ENCODE results near the gene SEC14L2. TPM values are rescaled to one million over a fixed set of nuclear protein-coding genes. Genes with fewer than 3 reads are reported as not detected.
A peak's percentile ranks its signal among the peaks of the same experiment; 100 is the strongest.
"Not testable (repeated sequence)": the region's sequence is repeated elsewhere in the genome, so short reads cannot be mapped to it uniquely, and the experiment has no call there.

SEC14L2 gene
- polyA plus RNA-seq, 5 donors: 8.0 to 12.0 (median 10.7) TPM

DNA sequence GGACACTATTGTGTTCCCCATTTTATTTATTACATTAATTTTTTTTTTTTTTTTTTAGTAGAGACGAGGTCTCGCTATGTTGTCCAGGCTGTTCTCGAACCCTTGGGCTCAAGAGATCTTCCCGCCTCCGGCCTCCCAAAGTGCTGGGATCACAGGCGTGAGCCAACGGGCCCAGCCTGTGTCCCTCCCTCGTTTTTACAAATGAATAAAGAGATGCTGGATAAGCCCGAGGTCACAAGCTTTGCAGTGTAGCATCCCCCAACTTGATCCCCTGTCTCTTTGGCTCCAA lies 28.5 kb downstream of the SEC14L2 start:
- no peak for DNase-seq

GRCh38 chr22:30425616-30426387 lies 29.0 kb downstream of the SEC14L2 start, which contains the start of gene MTFP1:
Gene MTFP1 (plus strand): TSS chr22:30425768. CDS start chr22:30425880, 112 bp downstream.
- DNase-seq: peak; percentile 61 to 62

- DNase-seq: peak; percentile 55 to 59
Measured at GRCh38 chr22:30426388-30427353, 29.9 kb downstream of the SEC14L2 start.

DNA sequence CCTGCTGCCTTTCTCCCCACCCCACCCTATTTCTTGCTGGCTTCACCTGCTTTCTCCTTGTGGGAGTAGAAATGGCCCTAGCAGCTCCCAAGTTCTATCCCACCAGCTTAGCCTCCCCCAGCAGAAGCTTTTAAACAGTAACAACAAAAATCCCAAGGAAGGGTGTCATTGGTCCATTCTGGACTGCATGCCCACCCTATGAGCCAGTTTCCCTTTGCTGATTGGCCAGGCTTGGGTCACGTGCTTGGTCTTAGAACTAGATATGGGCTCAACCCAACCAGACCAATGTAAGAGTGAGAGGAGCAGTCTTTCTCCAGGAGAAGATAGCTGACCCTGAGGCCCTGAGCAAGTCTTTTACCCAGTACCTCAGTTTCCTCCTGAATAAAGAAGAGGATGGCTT lies 31.1 kb downstream of the SEC14L2 start:
- DNase-seq: no peak

- no peak for DNase-seq
Measured at GRCh38 chr22:30429887-30430286, 33.1 kb downstream of the SEC14L2 start.

DNA sequence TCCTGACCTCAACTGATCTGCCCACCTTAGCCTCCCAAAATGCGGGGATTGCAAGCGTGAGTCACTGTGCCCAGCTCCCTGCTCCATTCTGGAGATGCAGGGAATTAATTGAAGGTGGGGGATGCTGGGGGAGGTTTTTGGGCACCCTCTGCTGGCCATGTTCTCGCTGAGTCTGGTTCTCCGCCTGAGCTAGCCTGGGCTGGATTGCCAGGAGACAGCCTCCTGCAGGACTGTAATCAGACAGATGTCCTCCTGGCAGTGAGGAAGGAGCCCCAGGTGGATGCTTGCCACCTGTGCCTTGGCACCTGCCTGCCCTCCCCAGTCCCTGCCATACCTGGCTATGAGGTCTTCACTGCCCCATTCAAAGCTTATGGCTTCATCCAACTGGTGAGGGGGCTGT lies 34.1 kb downstream of the SEC14L2 start:
- no peak for DNase-seq

DNA sequence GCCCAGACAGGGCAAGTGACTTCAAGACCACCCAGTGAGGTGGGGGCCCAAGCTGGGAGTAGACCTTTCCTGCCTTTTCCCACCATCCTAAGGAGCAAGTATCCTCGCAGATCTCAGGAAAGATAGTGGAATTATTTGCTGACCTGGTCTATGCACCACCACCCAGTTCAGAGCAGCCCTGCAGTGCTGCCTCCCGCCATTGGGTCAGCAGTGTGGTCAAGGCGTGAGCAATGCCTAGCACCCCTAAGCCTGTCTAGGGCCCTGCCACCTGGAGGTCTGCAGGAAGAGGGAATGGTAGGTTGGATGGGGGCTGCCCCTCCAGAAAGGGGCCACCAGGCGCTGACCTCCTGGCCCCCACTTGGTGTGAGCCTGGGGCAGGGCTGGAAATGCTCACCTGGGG lies 35.3 kb downstream of the SEC14L2 start:
- DNase-seq: no peak

DNA sequence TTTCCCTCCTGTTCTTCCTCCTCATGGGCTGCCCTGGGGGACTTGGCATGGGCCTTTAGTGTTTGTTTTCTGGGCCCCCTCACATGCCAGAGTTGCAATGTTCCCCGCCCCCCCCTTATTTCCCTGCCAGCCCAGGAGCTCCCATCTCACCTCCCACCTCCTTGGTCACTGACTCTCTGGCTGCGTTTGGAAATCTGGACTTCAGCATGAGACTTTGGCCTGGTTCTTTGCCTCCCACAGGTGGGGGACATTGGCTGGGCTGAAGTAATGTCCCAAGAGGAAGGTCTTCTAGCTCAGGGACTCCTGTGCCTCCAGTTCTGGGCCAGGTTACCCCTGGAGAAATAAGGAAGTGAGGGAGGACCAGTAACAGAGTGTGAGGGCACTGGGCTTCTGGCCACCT lies 35.7 kb downstream of the SEC14L2 start:
- DNase-seq: no peak

GRCh38 chr22:30433227-30433626 lies 36.4 kb downstream of the SEC14L2 start:
- no peak for DNase-seq

DNA sequence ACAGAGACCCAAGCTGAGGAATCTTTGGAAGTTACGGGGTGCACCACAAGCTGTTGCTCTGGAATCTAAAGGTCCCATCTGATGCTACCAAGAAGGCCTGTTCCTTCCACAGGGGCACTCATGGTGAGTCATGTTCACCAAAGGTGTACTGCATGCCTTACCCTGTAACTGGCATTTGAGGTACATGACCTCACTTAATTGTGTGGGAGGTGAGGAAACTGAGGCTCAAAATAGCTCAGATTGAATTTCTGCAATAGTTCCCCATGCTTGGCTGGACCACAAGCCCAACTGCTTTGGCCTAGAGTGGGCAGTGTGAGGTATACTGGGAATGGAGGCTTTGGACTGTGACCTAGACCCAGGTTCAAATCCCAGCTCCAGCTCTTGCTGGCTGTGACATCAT lies 37.0 kb downstream of the SEC14L2 start:
- no peak for DNase-seq

DNA sequence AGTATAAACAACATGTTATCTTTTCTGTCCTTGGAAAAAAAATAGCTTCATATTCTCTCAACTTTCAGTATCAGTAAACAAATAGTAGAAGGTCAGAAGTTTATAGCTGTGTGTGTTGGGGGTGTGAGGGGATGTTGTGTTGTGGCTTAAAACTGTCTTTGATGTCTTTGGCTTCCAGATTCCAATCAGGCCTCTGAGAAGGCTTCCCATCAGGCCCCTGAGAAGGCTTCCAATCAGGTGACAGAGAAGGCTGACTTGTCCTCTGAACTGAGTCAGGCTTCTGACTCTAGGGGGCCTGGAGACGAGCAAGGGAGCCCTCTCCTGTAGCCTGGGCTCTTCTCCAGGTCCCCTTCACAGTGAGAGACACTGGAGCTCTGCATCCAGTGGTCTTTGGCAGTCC lies 38.0 kb downstream of the SEC14L2 start:
- DNase-seq: no peak

DNA sequence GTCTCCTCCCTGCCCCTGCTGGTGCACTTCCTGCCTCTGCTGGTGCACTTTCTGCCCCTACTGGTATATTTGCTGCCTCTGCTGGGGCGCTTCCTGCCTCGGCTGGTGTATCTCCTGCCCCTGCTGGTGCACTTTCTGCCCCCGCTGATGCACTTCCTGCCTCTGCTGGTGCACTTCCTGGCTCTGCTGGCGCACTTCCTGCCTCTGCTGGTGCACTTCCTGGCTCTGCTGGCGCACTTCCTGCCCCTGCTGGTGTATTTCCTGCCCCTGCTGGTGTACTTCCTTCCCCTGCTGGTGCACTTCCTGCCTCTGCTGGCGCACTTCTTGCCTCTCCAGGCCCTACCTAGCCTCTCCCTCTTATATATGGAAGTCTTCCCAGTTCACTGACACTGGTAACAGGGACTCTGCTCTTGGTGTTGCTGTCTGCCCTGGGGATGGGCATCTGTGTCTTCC lies 38.9 kb downstream of the SEC14L2 start:
- no peak for DNase-seq

- DNase-seq: no peak
Measured at GRCh38 chr22:30436196-30436595, 39.4 kb downstream of the SEC14L2 start.

DNA sequence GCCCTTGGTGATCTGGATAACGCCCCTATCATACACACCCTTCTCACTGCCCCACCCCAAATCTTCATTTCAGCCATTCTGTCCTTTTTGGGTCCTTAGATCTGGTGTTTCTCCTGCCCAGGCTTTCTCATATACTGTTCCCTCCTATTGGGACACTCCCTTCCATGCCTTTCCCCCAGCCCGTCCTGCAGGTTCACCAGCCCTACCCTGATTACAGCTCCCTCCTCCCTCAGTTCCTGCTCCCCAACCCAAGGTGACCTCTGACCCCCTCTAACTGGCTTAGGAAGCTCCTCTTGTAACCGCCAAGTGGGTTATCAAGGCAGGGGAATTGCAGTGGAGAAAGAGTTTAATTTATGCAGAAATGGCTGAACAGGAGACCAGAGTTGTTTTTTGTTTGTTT lies 41.7 kb downstream of the SEC14L2 start:
- no peak for DNase-seq

- DNase-seq: no peak
Measured at GRCh38 chr22:30439226-30439625, 42.4 kb downstream of the SEC14L2 start.

GRCh38 chr22:30439836-30440235 lies 43.0 kb downstream of the SEC14L2 start:
- no peak for DNase-seq

DNA sequence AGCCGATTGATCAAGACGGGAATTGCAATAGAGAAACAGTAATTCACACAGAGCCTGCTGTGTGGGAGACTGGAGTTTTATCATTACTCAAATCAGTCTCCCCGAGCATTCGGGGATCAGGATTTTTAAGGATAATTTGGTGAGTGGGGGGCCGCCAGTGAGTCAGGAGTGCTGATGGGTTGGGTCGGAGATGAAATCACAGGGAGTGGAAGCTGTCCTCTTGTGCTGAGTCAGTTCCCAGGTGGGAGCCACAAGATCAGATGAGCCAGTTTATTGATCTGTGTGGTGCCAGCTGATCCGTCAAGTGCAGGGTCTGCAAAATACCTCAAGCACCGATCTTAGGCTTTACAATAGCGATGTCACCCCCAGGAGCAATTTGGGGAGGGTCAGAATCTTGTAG lies 44.3 kb downstream of the SEC14L2 start:
- DNase-seq: no peak

DNA sequence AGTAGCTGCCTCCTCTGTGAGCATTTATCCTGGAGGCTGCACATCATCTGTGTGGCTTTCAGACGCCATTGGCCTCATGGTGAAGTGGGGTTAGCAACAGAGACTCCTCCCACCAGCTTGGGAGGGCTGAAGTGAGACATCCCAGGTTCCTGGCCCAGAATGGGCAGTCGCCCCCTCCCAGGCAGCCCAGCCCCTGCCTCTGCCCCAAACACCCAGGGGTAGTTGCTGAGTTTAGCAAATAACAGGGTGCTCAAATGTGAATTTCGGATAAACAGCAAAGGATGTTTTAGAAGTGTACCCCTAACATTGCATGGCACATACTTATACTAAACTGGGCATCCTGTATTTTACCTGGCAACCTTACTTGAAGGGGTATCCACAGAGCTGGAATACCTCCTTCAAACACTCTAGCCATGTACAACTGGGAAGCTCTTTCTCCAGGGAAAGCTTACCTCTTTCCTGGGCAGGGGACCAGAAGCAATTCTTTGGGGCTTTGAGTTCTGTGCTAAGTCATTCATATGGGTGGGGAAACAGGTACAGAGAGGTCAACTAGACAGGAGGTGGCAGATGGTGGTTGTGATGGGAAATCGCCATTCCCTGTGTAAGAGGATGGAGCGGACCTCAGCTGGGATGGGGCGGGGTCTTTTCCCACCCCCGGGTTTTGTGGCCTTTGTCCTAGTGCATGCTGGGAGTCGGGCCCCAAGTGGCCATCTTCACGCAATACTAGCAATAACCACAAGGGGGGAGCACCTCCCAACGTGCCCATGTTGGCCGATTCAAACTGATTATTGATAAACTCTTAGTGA lies 48.0 kb downstream of the SEC14L2 start:
- DNase-seq: no peak

GRCh38 chr22:30445438-30446145 lies 48.8 kb downstream of the SEC14L2 start:
- no peak for DNase-seq

GRCh38 chr22:30447656-30448055 lies 50.8 kb downstream of the SEC14L2 start:
- DNase-seq: no peak

DNA sequence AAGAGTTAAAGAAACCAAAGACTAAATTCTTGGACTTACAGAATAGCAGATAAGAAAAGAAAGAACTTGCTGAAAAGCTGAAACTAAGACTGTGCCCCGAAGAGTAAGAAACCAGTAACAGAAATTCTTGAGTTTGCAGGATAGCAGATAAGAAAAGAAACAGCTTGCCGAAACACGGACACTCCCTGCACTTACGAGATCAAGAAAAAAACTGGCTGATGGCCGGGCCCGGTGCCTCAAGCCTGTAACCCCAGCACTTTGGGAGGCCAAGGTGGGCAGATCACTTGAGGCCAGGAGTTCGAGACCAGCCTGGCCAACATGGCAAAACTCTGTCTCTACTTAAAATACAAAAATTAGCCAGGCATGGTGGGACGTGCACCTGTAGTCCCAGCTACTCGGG lies 54.7 kb downstream of the SEC14L2 start:
- DNase-seq: not testable (repeated sequence)

All from right lung (tissue), 5 donors.